Measurements from ENCODE around the gene PHF14. TPM values are rescaled to one million over a fixed set of nuclear protein-coding genes. Genes with fewer than 3 reads are reported as not detected.
A peak's percentile ranks its signal among the peaks of the same experiment; 100 is the strongest.
"Not testable (repeated sequence)": the region's sequence is repeated elsewhere in the genome, so short reads cannot be mapped to it uniquely, and the experiment has no call there.

The PHF14 gene
- total RNA-seq (2014; rRNA removed; shearing (Covaris generic)), result 21.8 and 22.1 TPM in 2 replicates

GRCh38 chr7:10973061-10973941 is at the start of gene PHF14:
Gene PHF14, plus strand, starts transcription at chr7:10973872. Its CDS starts 452 bp downstream, at chr7:10974324.
- DNase-seq (ENCODE audit: low spot score), result peak; percentile 97

- no peak for DNase-seq (ENCODE audit: low spot score)
These were observed 49.3 kb upstream of the PHF14 start for GRCh38 chr7:10924370-10924769.

DNA sequence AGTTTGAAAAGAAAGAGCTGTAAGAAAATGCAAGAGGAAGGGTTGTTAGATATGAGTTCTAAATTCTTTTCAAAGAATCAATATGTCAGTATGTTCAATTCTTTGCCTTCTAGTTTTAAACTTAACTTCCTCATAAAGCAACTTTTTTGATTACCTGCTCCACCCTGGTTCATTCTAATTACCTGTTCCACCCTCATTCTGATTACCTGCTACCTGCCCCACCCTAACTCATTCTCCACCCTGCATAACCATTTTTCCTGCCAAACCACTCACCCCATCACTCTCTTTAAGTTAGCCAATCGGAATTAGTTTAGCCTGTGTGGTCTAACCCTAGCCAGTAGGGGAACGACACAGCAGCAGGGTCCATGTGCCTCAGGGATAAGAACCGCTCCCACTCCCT is 45.5 kb upstream of the PHF14 start:
- peak; percentile 24 for DNase-seq (ENCODE audit: low spot score)

- no peak for DNase-seq (ENCODE audit: low spot score)
These were observed 43.1 kb upstream of the PHF14 start for GRCh38 chr7:10930551-10930950.

GRCh38 chr7:10931161-10931560 is 42.5 kb upstream of the PHF14 start:
- no peak for DNase-seq (ENCODE audit: low spot score)

GRCh38 chr7:10934292-10934691 is 39.4 kb upstream of the PHF14 start:
- DNase-seq (ENCODE audit: low spot score), result no peak

DNA sequence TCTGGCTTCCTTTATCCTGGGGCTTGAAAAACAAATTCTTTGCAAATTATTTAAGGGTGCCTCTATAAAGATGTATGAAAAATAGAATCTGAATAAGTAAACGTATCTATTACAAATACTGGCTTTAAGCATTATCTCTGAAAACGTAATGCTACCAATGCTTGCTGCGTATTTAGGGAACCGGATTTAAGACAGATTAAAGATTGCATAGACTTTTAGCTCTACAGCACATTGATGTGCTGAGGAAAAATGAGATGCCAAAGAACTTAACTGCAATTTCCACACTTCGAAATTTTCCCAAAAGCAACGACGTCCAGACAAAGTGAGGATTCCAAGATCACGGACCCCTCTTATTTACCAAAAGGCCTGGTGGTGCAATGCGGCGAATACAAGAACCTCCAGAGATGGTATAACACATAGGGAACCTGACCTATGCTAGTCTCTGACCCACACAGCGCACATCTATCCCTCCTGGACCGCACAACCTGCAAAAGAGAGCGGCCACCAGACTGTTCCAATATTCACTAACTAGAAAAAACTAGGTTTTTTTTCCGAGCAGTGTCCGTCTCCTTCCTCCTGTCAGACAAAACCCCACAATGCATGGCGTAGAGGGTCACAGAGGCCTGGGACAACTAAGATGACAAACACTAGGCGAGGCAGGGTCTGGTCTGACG is 34.3 kb upstream of the PHF14 start:
- no peak for DNase-seq (ENCODE audit: low spot score)

DNA sequence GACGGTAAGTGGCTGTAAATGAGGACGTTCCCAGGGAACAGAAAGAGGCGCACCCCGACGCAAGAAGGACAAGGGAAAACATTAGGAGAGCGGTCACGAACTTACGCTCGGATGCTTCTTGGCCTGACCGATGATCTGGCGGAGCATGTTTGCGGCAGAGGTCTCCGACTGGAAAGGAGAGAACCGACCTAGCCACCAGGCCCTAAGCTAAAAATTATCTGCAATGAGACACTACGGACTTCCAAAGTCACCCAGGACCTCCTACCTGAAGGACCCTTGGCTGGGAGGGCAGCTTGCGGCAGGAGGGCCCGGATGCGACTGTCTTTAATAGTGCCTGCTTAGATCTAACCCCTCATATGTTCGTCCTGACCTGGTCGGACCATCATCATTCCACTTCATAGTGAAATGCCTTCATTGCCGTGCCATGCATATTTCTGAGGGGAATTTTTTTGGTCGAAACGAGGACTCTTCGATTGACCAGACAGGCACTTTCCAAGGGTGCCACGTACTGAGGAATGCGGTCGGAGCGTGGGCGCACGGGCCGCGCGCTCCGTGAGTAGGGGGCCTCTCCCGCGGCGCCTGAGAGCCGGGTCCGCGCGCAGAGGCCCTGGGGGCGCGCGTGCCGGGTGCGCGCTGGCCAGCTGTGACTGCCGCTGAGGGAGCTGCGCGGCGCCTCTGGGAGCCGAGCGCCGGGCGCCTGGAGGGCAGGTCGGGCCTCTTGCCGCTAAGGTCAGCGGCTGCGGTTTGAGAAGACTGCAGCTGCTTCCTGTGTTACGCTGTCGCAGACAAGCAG is 33.6 kb upstream of the PHF14 start:
- DNase-seq (ENCODE audit: low spot score), result peak; percentile 94

- peak; percentile 66 for DNase-seq (ENCODE audit: low spot score)
These were observed 32.8 kb upstream of the PHF14 start for GRCh38 chr7:10940704-10941355.

DNA sequence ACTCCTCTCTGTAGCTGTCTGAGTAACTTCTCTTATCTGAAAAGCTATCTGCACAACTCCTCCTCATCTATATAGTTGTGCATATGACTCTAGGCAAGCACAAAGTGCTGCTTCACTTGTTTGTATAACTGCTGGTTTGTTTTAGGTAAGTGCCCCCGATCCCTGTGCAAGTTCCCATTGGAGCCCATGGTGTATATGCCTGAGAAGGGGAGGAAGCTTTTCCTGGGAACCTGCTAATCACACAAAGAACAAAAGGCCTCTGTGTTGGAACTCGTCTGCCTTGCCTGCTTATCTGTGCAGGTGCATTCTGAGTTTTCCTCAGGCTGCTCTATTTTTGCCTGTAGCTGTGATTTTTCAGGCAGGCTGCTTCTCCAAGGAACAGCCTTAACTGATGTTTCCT is 23.2 kb upstream of the PHF14 start:
- no peak for DNase-seq (ENCODE audit: low spot score)

GRCh38 chr7:10950974-10951578 is 22.6 kb upstream of the PHF14 start:
- not testable (repeated sequence) for DNase-seq (ENCODE audit: low spot score)

DNA sequence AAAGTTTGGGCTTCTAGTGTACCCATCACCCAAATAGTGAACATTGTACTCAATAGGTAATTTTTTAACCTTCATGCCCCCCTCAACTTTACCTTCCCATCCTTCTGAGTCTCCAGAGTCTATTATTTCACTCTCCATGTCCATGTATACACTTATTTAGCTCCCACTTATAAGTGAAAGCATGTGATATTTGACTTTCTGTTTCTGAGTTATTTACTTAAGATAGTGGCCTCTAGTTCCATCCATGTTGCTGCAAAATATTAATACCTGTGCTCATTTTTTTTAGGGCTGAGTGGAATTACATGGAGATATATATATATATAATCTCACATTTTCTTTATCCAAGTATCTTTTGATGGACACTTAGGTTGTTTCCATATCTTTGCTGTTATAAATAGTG is 21.1 kb upstream of the PHF14 start:
- no peak for DNase-seq (ENCODE audit: low spot score)

DNA sequence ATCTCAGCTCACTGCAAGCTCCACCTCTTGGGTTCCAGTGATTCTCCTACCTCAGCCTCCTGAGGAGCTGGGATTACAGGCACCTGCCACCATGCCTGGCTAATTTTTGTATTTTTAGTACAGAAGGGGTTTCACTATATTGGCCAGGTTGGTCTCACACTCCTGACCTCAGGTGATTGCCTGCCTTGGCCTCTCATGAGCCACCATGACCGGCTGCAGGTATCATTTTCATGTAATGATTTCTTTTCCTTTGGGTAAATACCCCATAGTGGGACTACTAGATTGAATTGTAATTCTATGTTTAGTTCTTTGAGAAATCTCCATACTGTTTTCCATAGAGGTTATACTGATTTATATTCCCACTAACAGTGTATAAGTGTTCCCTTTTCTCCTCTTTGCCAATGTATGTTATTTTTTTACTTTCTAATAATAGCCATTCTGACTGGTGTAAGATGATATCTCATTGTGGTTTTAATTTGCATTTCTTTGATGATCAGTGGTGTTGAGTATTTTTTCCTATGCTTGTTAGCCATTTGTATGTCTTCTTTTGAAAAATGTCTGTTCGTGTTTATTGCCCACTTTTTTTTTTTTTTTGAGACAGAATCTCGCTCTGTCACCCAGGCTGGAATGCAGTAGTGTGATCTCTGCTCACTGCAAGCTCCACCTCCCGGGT is 20.5 kb upstream of the PHF14 start:
- DNase-seq (ENCODE audit: low spot score), result not testable (repeated sequence)

GRCh38 chr7:10956528-10956927 is 17.1 kb upstream of the PHF14 start:
- no peak for DNase-seq (ENCODE audit: low spot score)

DNA sequence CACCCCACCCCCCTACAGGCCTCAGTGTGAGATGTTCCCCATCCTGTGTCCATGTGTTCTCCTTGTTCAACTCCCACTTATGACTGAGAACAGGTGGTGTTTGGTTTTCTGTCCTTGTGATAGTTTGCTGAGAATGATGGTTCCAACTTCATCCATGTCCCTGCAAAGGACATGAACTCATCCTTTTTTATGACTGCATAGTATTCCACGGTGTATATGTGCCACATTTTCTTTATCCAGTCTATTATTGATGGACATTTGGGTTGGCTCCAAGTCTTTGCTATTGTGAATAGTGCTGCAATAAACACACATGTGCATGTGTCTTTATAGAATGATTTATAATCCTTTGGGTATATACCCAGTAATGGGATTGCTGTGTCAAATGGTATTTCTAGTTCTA is 13.4 kb upstream of the PHF14 start:
- DNase-seq (ENCODE audit: low spot score), result not testable (repeated sequence)

DNA sequence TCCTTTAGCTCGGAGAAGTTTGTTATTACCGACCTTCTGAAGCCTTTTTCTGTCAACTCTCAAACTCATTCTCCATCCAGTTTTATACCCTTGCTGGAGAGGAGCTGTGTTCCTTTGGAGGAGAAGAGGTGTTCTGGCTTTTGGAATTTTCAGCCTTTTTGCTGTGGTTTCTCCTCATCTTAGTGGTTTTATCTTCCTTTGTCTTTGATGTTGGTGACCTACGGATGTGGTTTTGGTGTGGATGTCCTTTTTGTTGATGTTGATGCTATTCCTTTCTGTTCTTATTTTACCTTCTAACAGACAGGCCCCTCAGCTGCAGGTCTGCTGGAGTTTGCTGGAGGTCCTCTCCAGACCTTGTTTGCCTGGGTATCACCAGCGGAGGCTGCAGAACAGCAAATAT is 8.7 kb upstream of the PHF14 start:
- DNase-seq (ENCODE audit: low spot score), result not testable (repeated sequence)

- no peak for DNase-seq (ENCODE audit: low spot score)
These were observed 1.5 kb upstream of the PHF14 start for GRCh38 chr7:10972174-10972573.

DNA sequence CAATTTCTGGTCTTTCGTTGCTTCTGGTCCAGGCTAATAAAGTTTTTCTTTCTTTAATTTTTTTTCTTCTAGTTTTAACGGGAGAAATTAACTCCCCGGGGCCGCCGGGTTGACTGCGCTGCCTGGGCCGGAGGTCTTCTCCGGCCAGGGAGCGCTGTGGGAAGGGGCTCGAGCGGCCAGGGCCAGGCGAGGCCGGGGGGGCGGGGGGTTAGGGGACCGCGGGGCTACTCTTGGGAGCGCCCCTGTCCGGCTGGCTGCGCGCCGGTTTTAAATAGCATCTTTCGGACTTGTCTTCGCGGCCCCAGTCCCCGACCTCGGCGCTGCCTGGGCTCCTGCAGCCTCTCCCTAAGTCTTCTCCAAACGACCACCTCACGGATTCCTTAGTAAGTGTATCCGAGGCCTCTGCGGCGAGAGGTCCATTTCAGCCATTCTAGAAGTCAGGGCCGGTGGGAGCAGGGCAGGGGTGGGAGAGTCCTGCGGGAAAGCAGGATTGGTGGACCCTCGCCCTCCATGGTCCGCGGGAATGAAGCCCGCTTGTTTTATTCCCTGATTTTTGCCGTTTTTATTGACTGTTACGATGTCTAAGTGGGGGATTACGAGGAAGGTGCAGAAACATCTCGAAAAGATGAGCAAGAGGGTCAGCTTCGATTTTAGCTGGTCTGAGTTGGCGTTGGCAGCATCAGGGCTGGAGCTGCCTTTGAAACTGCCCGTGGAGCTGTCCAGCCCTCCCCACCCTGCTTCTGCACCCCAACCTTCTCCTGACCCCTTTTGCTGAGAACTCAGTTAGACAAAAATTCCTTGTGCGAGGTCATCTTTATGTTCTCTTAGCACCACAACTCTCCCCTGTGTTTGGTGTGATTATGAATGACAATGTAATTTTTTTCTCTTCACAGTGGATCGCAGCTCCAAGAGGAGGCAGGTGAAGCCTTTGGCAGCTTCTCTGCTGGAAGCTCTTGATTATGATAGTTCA is 555 bp downstream of the PHF14 start:
- DNase-seq (ENCODE audit: low spot score), result peak; percentile 55

- no peak for DNase-seq (ENCODE audit: low spot score)
These were observed 3.4 kb downstream of the PHF14 start for GRCh38 chr7:10977113-10977512.

Data from HT-29 (cell line).